Osteoblast (primary cell): ENCODE measurements around the gene NOL12. TPM values are rescaled to one million over a fixed set of nuclear protein-coding genes. Genes with fewer than 3 reads are reported as not detected.

Experiments used
- DNase-seq: peaks from one replicate; pipeline ENCODE4 v3.0.0; 2011; ENCODE audit warnings: low spot score, mixed read lengths; ENCODE audit not compliant: insufficient read length; ENCODE audit errors: missing footprints
- H2AFZ ChIP-seq: 2 replicates; pipeline ENCODE4 v1.6.0; 2011; ENCODE audit warnings: mild to moderate bottlenecking, low read length
- H3K27ac ChIP-seq: 2 replicates; pipeline ENCODE4 v1.5.1; 2011; ENCODE audit warnings: mild to moderate bottlenecking, low read depth, low read length, moderate library complexity
- H3K27me3 ChIP-seq: 2 replicates; pipeline ENCODE4 v1.6.0; 2012; ENCODE audit warnings: mild to moderate bottlenecking, control low read depth, inconsistent platforms, low read length, moderate library complexity; ENCODE audit not compliant: insufficient read depth
- H3K36me3 ChIP-seq: 2 replicates; pipeline ENCODE4 v1.5.1; 2011; ENCODE audit warnings: mild to moderate bottlenecking, low read length, control low read depth, moderate library complexity; ENCODE audit not compliant: insufficient read depth
- H3K4me1 ChIP-seq: 2 replicates; pipeline ENCODE4 v1.5.1; 2011; ENCODE audit warnings: mild to moderate bottlenecking, low read length, control low read depth, moderate library complexity; ENCODE audit not compliant: insufficient read depth
- H3K4me2 ChIP-seq: 2 replicates; pipeline ENCODE4 v1.6.0; 2011; ENCODE audit warnings: mild to moderate bottlenecking, low read length; ENCODE audit not compliant: insufficient read depth
- H3K4me3 ChIP-seq: fragments of 200-600 bp; sonication (generic); 3 replicates; pipeline ENCODE4 v1.5.1; 2012; ENCODE audit warnings: mild to moderate bottlenecking, low read length, inconsistent platforms; ENCODE audit not compliant: insufficient read depth
- H3K79me2 ChIP-seq: 2 replicates; pipeline ENCODE4 v1.6.0; 2012; ENCODE audit warnings: mild to moderate bottlenecking, low read length, control low read depth, inconsistent platforms; ENCODE audit not compliant: insufficient read depth
- H3K9me3 ChIP-seq: 2 replicates; pipeline ENCODE4 v1.5.1; 2011; ENCODE audit warnings: low read depth, low read length, control low read depth
- H4K20me1 ChIP-seq: 2 replicates; pipeline ENCODE4 v1.6.0; 2012; ENCODE audit warnings: mild to moderate bottlenecking, low read length, control low read depth; ENCODE audit not compliant: insufficient read depth
- total RNA-seq: library from RNA; depleted of rRNA; stranded (reverse); fragments of >200 nt; gene quantifications from 2 replicates; pipeline ENCODE4 v1.2.3, GENCODE V29; 2012
- TF ChIP-seq, protein P1 (sequence below): IDR thresholded peaks from 2 replicates; pipeline ENCODE4 v1.5.1; 2011; ENCODE audit warnings: mild to moderate bottlenecking, low read depth, low read length, moderate library complexity; ENCODE audit errors: extremely low read depth

The NOL12 gene
- total RNA-seq, 1 donor = 9.0 TPM

DNA sequence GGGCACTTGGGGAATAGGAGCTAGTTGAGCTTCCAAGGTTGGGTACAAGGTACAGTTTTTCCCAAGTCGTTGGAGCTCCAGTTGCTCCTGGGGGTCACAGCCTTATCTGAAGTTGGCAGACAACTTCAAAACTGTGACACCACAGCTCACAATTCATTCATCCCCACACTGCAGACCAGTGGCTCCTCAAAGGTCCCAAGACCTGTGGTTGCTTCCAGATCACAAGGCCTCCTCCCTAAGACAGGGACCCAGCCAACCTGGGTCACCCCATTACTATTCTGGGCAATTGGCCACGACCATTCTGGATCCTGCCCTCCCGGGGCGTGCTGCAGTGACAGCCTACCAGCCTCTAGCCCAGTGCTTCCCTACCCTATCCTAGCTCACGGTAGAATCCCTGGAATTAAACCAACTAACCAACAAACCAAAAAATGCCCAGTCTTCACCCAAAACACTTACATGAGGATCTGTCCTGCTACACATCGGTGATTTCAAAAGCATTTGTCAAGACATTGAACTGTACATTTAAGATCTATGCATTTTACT, 28.5 kb upstream of the NOL12 start:
- peaks cover 27% of the 10 kb centered on the region for H3K4me1 ChIP-seq
- peak overlapping the region; percentile 97 for H3K4me2 ChIP-seq
- H3K27ac ChIP-seq = peak overlapping the region; percentile 64
- peaks cover 35% of the 10 kb centered on the region for H3K79me2 ChIP-seq
- H3K27me3 ChIP-seq = no peaks in the 10 kb centered on the region
- H3K9me3 ChIP-seq = no peaks in the 10 kb centered on the region
- peaks cover 19% of the 10 kb centered on the region for H4K20me1 ChIP-seq
- peaks cover 6% of the 10 kb centered on the region for H3K36me3 ChIP-seq
- H3K4me3 ChIP-seq = peak overlapping the region; percentile 71
- H2AFZ ChIP-seq = peak overlapping the region; percentile 91
- TF ChIP-seq, protein P1, sequence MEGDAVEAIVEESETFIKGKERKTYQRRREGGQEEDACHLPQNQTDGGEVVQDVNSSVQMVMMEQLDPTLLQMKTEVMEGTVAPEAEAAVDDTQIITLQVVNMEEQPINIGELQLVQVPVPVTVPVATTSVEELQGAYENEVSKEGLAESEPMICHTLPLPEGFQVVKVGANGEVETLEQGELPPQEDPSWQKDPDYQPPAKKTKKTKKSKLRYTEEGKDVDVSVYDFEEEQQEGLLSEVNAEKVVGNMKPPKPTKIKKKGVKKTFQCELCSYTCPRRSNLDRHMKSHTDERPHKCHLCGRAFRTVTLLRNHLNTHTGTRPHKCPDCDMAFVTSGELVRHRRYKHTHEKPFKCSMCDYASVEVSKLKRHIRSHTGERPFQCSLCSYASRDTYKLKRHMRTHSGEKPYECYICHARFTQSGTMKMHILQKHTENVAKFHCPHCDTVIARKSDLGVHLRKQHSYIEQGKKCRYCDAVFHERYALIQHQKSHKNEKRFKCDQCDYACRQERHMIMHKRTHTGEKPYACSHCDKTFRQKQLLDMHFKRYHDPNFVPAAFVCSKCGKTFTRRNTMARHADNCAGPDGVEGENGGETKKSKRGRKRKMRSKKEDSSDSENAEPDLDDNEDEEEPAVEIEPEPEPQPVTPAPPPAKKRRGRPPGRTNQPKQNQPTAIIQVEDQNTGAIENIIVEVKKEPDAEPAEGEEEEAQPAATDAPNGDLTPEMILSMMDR = no peak
- DNase-seq = peak; percentile 97

DNA sequence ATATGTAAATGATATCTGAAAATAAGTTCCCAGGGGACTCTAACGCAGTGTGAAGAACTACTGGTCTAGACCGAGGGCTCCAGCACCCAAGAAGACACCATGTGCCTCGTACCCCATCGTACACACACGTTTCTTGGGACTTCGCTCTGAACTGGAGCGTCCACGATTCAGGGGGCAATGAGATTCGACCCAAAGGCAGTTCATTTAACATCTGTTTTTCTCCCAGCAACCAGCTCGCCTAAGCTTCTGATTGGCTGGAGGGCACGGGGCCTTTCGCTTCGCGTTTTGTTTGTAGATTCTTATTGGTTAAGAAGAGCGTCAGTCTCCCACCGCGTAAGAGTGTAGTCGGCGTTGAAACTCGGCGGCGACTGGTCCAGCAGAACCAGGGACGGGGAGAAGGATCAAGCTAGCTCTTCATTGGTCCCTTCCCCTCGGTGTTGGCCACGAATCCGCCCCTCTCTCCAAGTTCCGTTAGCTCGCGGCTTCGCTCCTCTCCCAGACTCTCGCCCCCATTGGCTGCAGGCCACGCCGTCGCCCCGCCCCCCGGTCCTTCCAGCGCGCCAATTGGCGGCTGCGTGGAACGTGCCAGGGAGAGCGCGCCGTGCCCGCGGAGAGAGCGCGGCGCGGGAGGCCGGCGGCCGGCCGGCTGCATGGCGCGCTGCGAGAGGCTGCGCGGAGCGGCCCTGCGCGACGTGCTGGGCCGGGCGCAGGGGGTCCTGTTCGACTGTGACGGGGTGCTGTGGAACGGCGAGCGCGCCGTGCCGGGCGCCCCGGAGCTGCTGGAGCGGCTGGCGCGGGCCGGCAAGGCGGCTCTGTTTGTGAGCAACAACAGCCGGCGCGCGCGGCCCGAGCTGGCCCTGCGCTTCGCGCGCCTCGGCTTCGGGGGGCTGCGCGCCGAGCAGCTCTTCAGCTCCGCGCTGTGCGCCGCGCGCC, 27.7 kb upstream of the NOL12 start, which contains the start of gene PDXP:
Gene PDXP, plus strand, starts transcription at position 591 of the 933 bp plus-strand sequence. Its CDS starts 60 bp downstream, at position 651.
- Histone ChIP-seq H4K20me1 (peaks cover 19% of the 10 kb centered on the region), H3K27me3 (no peaks in the 10 kb centered on the region), H3K9me3 (no peaks in the 10 kb centered on the region), H2AFZ (peak within 1 kb of the TSS; percentile 91), H3K36me3 (peaks cover under 1% of the 10 kb centered on the region), H3K4me2 (peak within 1 kb of the TSS; percentile 97), H3K4me1 (peaks cover 27% of the 10 kb centered on the region), H3K79me2 (peaks cover 37% of the 10 kb centered on the region), H3K27ac (peak within 1 kb of the TSS; percentile 64), H3K4me3 (peak within 1 kb of the TSS; percentile 71)
- DNase-seq = peak; percentile 100
- TF ChIP-seq, protein P1 = no peak

DNA sequence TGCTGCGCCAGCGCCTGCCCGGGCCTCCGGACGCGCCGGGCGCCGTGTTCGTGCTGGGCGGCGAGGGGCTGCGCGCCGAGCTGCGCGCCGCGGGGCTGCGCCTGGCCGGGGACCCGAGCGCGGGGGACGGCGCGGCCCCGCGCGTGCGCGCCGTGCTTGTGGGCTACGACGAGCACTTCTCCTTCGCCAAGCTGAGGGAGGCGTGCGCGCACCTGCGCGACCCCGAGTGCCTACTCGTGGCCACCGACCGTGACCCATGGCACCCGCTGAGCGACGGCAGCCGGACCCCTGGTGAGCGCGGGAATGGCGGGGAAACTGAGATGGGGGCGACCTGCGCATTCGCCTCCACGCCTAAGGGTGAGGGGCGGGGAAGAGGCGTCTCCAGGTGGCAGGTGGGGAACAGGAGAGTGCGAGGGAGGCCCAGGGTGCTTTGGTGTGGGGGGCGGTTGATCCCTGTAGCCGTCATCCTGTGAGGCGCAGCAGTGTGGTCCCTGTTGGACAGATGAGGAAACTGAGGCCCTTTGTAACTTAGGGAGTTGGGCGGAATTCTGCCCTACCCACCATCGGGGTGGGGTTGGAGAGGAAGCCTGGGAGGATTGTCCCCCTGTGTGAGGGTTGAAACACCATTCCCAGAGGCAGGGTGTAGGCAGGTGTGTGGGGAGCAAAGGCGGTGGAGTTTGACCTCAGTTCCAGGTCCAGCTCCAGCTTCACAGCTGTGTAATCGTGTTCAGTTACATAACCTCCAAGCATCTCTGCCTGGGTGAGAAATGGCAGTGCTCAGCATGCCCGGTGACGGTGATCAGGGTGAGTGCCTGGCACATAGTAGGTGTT, 26.9 kb upstream of the NOL12 start:
- Histone ChIP-seq H3K27ac (no peak overlapping the region), H3K4me3 (peak overlapping the region; percentile 71), H3K4me1 (peaks cover 27% of the 10 kb centered on the region), H3K36me3 (no peaks in the 10 kb centered on the region), H4K20me1 (peaks cover 19% of the 10 kb centered on the region), H3K9me3 (no peaks in the 10 kb centered on the region), H3K27me3 (no peaks in the 10 kb centered on the region), H2AFZ (no peak overlapping the region), H3K79me2 (peaks cover 41% of the 10 kb centered on the region), H3K4me2 (peak overlapping the region; percentile 97)
- TF ChIP-seq, protein P1 = no peak
- DNase-seq = peak; percentile 29
